Erythroblast (primary cell): ENCODE data around the gene CST6.

Experiments
- GATA1 ChIP-seq: IDR thresholded peaks from 2 replicates; pipeline ENCODE4 v1.6.1; 2011; ENCODE audit warnings: low read depth, mild to moderate bottlenecking, control low read depth, low read length, moderate library complexity
- POLR2A ChIP-seq: IDR thresholded peaks from 2 replicates; pipeline ENCODE4 v1.6.1; 2011; ENCODE audit warnings: mild to moderate bottlenecking, low read length

DNA sequence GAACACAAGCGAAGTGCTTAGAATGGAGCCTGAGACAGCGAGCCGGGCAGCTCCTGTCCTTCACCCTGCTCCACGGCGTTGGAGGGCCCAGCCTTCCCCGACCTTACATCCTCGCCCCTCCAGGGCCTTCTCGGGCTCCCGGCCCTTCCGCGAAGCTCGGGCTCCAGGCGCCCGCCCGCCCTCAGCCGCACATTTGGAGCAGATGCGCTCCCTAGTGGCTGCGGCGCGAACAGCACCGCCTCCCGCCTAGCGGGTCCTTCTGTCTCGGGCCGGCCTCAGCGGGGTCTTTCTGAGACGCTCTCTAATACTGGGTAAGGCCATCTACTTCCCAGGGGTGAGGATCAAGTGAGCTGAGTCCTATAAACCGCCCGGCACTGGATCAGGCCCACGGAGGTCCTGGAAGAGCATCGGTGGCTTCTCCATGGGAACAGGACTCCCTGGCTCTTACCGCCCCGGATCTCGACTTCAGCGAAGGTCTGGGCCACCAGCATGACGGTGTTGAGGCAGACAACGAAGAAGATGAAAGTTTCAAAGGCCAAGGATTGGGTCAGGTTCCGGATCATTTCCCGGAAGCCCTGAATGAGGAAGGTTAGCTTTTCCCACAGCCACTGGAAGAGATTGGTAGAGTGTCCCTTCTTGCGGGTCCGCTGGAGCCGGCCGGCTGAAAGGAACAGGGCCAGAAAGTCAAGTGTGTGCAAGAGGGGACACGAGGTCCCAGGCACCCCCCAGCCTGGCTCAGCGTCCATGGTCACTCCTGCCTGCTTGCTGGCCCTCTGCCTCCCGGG, 10.8 kb downstream of the CST6 start:
- TF ChIP-seq POLR2A, result no peak
- TF ChIP-seq GATA1, result no peak
